Panc1 (cell line): ENCODE data around the gene SCD. TPM values are rescaled to one million over a fixed set of nuclear protein-coding genes. Genes with fewer than 3 reads are reported as not detected.

Source experiments
- ATAC-seq: fragments of 200-7000 bp; cut with Tn5 transposase; 2 replicates; pipeline ENCODE4 v1.9.1; 2020; ENCODE audit warnings: mild to moderate bottlenecking, moderate library complexity
- BruUV-seq: library from RNA; stranded (reverse); fragments of 400-500 nt; replicated peaks from 2 replicates; lab custom pipeline; 2021; lab: Mats Ljungman, UMichigan
- CTCF ChIA-PET: fragments of 300-600 bp; sonication (Branson Sonifier 250); formaldehyde crosslinking; loops from one replicate; lab custom pipeline; 2022; ENCODE audit warnings: antibody characterized with exemption; lab: Charles Lee
- POLR2A ChIA-PET: fragments of 300-600 bp; sonication (Branson Sonifier 250); formaldehyde crosslinking; loops from one replicate; lab custom pipeline; 2022; ENCODE audit warnings: antibody characterized with exemption; lab: Charles Lee
- DNase-seq: peaks from one replicate; pipeline ENCODE4 v3.0.0-alpha.2; 2010; ENCODE audit warnings: low read depth, low spot score
- H3K27ac ChIP-seq: 2 replicates; pipeline ENCODE4 v1.5.1; 2011; ENCODE audit warnings: mild to moderate bottlenecking, low read length, inconsistent platforms
- H3K27me3 ChIP-seq: fragments of 200-500 bp; sonication (Bioruptor generic); 2 replicates; pipeline ENCODE4 v1.6.0; 2014; ENCODE audit warnings: low read length, inconsistent platforms; ENCODE audit not compliant: control insufficient read depth, insufficient read depth
- H3K36me3 ChIP-seq: fragments of 200-500 bp; sonication (Bioruptor generic); 2 replicates; pipeline ENCODE4 v1.5.1; 2014; ENCODE audit warnings: inconsistent platforms, mild to moderate bottlenecking, low read length, moderate library complexity; ENCODE audit not compliant: control insufficient read depth, insufficient read depth
- H3K4me1 ChIP-seq: 2 replicates; pipeline ENCODE4 v1.5.1; 2011; ENCODE audit warnings: inconsistent platforms, mild to moderate bottlenecking, low read length, moderate library complexity; ENCODE audit not compliant: control insufficient read depth, insufficient read depth
- H3K4me3 ChIP-seq, 2 experiments: 2 replicates each; pipeline ENCODE4 v1.5.1; 2011 to 2012; ENCODE audit warnings: low read depth in 2 of 2, low read length in 2 of 2, mild to moderate bottlenecking in 2 of 2, inconsistent platforms in 1 of 2, moderate library complexity in 1 of 2
- H3K9me3 ChIP-seq: fragments of 200-500 bp; sonication (Bioruptor generic); 2 replicates; pipeline ENCODE4 v1.5.1; 2014; ENCODE audit warnings: low read depth, mild to moderate bottlenecking, inconsistent platforms, low read length, moderate library complexity; ENCODE audit not compliant: control insufficient read depth, insufficient read depth
- CTCF ChIP-seq: fragments of 450-650 bp; IDR thresholded peaks from 2 replicates; pipeline ENCODE4 v1.5.1; 2017; ENCODE audit warnings: mild to moderate bottlenecking
- POLR2AphosphoS5 ChIP-seq: IDR thresholded peaks from 2 replicates; pipeline ENCODE4 v1.6.1; 2012; ENCODE audit warnings: mild to moderate bottlenecking, low read depth, low read length, moderate library complexity
- REST ChIP-seq, 2 experiments: IDR thresholded peaks; 2 replicates each; pipeline ENCODE4 v1.6.1; 2011 to 2012; ENCODE audit warnings: low read depth in 2 of 2, control low read depth in 1 of 2, low read length in 1 of 2, mild to moderate bottlenecking in 1 of 2, moderate library complexity in 1 of 2; ENCODE audit not compliant: insufficient read depth in 1 of 2
- SIN3A ChIP-seq: IDR thresholded peaks from 2 replicates; pipeline ENCODE4 v1.6.1; 2012; ENCODE audit warnings: low read depth, mild to moderate bottlenecking, low read length, moderate library complexity, borderline replicate concordance; ENCODE audit not compliant: insufficient read depth
- TCF7L2 ChIP-seq: IDR thresholded peaks from 2 replicates; pipeline ENCODE4 v1.6.1; 2011; ENCODE audit warnings: mild to moderate bottlenecking, low read depth, low read length, inconsistent platforms
- in situ Hi-C: cut with HindIII; loops from 2 replicates; pipeline ENCODE4 v1.10.0; 2016; ENCODE audit warnings: low sequenced_read_pairs, low pct_unique_long_range_greater_than_20kb
- intact Hi-C: fragments of 100-400 bp; cut with micrococcal nuclease; formaldehyde crosslinking; loops from one replicate; pipeline ENCODE4 v1.10.0; 2022; ENCODE audit not compliant: unreplicated experiment
- total RNA-seq: library from RNA; stranded (reverse); gene quantifications from one replicate; pipeline ENCODE4 v1.2.1, GENCODE V29; 2021; ENCODE audit not compliant: unreplicated experiment

SCD gene
- total RNA-seq, 1 experiment from 2014 or later = 1,345 TPM

- Histone ChIP-seq H3K4me3 (no peak overlapping the region), H3K9me3 (no peaks in the 10 kb centered on the region), H3K27ac (peak overlapping the region; percentile 20; the same call in 1 of the 2 replicates), H3K36me3 (no peaks in the 10 kb centered on the region), H3K27me3 (peaks cover 8% of the 10 kb centered on the region), H3K4me1 (peaks cover 26% of the 10 kb centered on the region)
- TF ChIP-seq CTCF (peak; percentile 99), SIN3A (no peak), TCF7L2 (no peak)
- CTCF ChIA-PET = interaction anchor here (0.6 to 1.4 kb wide), 6 partner anchors 22 to 268 kb away, joined by 3 to 7 read pairs (median 4); no protein-coding TSS in a partner anchor
- BruUV-seq = no TSS peak
- POLR2A ChIA-PET = interaction anchor here (0.5 to 0.7 kb wide), 2 partner anchors 176 to 305 kb away, joined by 4 to 5 read pairs; no protein-coding TSS in a partner anchor
- ATAC-seq (peak; percentile 82), DNase-seq (no peak)
- in situ Hi-C loops (loop anchor here (10.0 kb wide), 1 partner anchor 96 kb away; no protein-coding TSS in a partner anchor), intact Hi-C loops (loop anchor here (1.0 kb wide), 1 partner anchor 95 kb away; no protein-coding TSS in a partner anchor)
Observed at GRCh38 chr10:100338434-100339036, 8.5 kb upstream of the SCD start.

GRCh38 chr10:100339236-100339635 lies 7.8 kb upstream of the SCD start:
- BruUV-seq = no TSS peak
- TF ChIP-seq POLR2AphosphoS5 = no peak
- TF ChIP-seq REST (IDR thresholded peaks at IDR 0.05; ENCODE audit: insufficient read depth in 1 of 2, low read depth in 2 of 2, low read length in 1 of 2) = no peak
- no peak for TF ChIP-seq SIN3A
- TF ChIP-seq CTCF = no peak
- no peak for TF ChIP-seq TCF7L2
- Histone ChIP-seq H3K9me3 (no peaks in the 10 kb centered on the region), H3K4me1 (peaks cover 26% of the 10 kb centered on the region), H3K4me3 (no peak overlapping the region), H3K27me3 (peaks cover 2% of the 10 kb centered on the region), H3K36me3 (no peaks in the 10 kb centered on the region), H3K27ac (no peak overlapping the region; the same call in 1 of the 2 replicates)
- no peak for ATAC-seq
- intact Hi-C loops = no loop called here
- in situ Hi-C loops = loop anchor here (10.0 kb wide), 1 partner anchor 96 kb away; no protein-coding TSS in a partner anchor
- CTCF ChIA-PET = interaction anchor here (0.6 to 1.4 kb wide), 4 partner anchors 23 to 269 kb away, joined by 3 to 5 read pairs (median 3); no protein-coding TSS in a partner anchor
- POLR2A ChIA-PET = no interaction called here
- no peak for DNase-seq
